Pancreas (tissue), 10 donors: ENCODE results near the gene HOMER2. TPM values are rescaled to one million over a fixed set of nuclear protein-coding genes. Genes with fewer than 3 reads are reported as not detected.

ENCODE experiments used
- ATAC-seq, 4 donors: fragments of 200-7000 bp; cut with Tn5 transposase; one replicate each; pipeline versions ENCODE4 v1.8.0 to v1.9.1; 2020; ENCODE audit warnings: mild to moderate bottlenecking in 4 of 4, moderate library complexity in 4 of 4
- DNase-seq, 6 donors: peaks; one replicate each; pipeline ENCODE4 v3.0.0-alpha.2; 2020
- FAIRE-seq: peaks from 2 replicates; lab custom pipeline; 2012; peaks lifted over from hg19 to GRCh38; lab: Jason Lieb, UNC
- H3K27ac ChIP-seq, 4 donors: fragments of 200-600 bp; sonication (generic); 1 replicate in 3 of 4; 2 replicates in 1 of 4; pipeline versions ENCODE4 v1.5.0 to v1.8.0; 2020
- H3K27me3 ChIP-seq, 4 donors: fragments of 200-600 bp; one replicate each; pipeline ENCODE4 v1.8.0; 2021
- H3K36me3 ChIP-seq, 3 donors: fragments of 200-600 bp; sonication (generic) in 1 of 3; one replicate each; pipeline versions ENCODE4 v1.5.0 to v1.8.0; 2020 to 2021
- H3K4me1 ChIP-seq, 3 donors: fragments of 200-600 bp; one replicate each; pipeline ENCODE4 v1.8.0; 2021
- H3K4me3 ChIP-seq, 4 donors: fragments of 200-600 bp; sonication (generic) in 2 of 4; one replicate each; pipeline versions ENCODE4 v1.5.0 to v1.8.0; 2020 to 2021
- H3K9me3 ChIP-seq, 4 donors: fragments of 200-600 bp; one replicate each; pipeline ENCODE4 v1.8.0; 2021
- WGBS, 2 donors: extraction: QIAGEN DNeasy Blood & Tissue Kit; methylation state at CpG; one replicate each; pipeline ENCODE4 v1.1.7; 2013; 5-methylcytosine and 5-hydroxymethylcytosine counted together
- intact Hi-C, 3 donors: fragments of 100-400 bp; cut with DNase I; formaldehyde crosslinking; loops; one replicate each; pipeline versions ENCODE4 v1.11.1 to v1.14.2; 2022
- polyA plus RNA-seq, 2 donors: library from polyadenylated mRNA; stranded (reverse); fragments of 200-250 nt; gene quantifications; one replicate each; pipeline ENCODE4 v1.2.3, GENCODE V29; 2013
- total RNA-seq, 6 donors: library from RNA; stranded (reverse); fragmentation: NEBNext Ultra II Directional in 4 of 6; extraction: Animal tissue kit (Norgen Biotek cat#: 25700) in 4 of 6; gene quantifications; one replicate each; pipeline versions ENCODE4 v1.2.1 to v1.2.4, GENCODE V29; 2021 to 2023
- TF ChIP-seq, protein P1 (sequence below), 4 donors: fragments of 200-600 bp; sonication (generic) in 3 of 4; IDR thresholded peaks; one replicate each; pipeline versions ENCODE4 v1.5.0 to v1.8.0; 2021; ENCODE audit warnings: antibody characterized with exemption in 4 of 4
- donor health status: healthy with polysubstance abuse.
- donor health status: DM: no; HTN: no; CAD: no; lungs with moderate emphysema.
- donor health status: DM: no; HTN: no; CAD: no.
- donor health status: control.
- donor health status: control.
- donor health status: Bipolar disorder and iron deficiency.
- donor health status: DM: yes; HTN: yes; CAD: no.
- donor health status: DM: no; HTN: no; CAD: no.
- donor health status: DM: no; HTN: no; CAD: no.
- donor health status: DM: yes; HTN: yes; CAD: no.

The HOMER2 gene
- total and polyA plus RNA-seq, 8 donors: 76.8 to 180 (median 139) TPM

DNA sequence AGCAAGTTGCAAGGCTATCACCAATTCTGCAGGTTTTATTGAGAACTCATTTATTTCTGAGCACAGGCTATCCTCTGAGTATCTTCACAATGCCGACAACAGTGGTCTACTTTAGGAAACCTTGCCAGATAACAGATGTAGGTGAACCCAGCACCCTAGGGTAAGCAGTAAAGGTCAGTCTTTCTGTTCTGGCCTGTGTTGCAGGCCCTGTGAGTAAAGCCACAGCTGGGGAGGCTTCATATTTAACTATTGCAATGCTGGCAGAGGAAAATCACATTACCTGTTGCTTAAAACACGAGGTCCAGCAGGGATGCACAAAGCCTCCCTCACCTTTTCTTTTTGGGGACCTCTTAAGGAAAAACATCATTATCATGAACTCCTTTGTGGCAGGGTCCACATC is 87.6 kb downstream of the HOMER2 start:
- FAIRE-seq (no peak), ATAC-seq (peak in 3 of 4 donors; percentile 47 to 67 (median 50)), DNase-seq (peak in 1 of 6 donors; percentile 7)
- Histone ChIP-seq H3K27me3 (no peaks in the 10 kb centered on the region), H3K36me3 (peaks cover 0 to 15% (median 0%) of the 10 kb centered on the region in 3 donors), H3K4me3 (no peak overlapping the region), H3K4me1 (peaks cover 4 to 9% (median 8%) of the 10 kb centered on the region in 3 donors), H3K9me3 (no peaks in the 10 kb centered on the region), H3K27ac (no peak overlapping the region)
- intact Hi-C loops: no loop called here
- TF ChIP-seq, protein P1, sequence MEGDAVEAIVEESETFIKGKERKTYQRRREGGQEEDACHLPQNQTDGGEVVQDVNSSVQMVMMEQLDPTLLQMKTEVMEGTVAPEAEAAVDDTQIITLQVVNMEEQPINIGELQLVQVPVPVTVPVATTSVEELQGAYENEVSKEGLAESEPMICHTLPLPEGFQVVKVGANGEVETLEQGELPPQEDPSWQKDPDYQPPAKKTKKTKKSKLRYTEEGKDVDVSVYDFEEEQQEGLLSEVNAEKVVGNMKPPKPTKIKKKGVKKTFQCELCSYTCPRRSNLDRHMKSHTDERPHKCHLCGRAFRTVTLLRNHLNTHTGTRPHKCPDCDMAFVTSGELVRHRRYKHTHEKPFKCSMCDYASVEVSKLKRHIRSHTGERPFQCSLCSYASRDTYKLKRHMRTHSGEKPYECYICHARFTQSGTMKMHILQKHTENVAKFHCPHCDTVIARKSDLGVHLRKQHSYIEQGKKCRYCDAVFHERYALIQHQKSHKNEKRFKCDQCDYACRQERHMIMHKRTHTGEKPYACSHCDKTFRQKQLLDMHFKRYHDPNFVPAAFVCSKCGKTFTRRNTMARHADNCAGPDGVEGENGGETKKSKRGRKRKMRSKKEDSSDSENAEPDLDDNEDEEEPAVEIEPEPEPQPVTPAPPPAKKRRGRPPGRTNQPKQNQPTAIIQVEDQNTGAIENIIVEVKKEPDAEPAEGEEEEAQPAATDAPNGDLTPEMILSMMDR (IDR thresholded peaks at IDR 0.05): no peak
- 43 to 45% methylated on average over 2 of the region's 2 CpGs for WGBS, 2 donors

DNA sequence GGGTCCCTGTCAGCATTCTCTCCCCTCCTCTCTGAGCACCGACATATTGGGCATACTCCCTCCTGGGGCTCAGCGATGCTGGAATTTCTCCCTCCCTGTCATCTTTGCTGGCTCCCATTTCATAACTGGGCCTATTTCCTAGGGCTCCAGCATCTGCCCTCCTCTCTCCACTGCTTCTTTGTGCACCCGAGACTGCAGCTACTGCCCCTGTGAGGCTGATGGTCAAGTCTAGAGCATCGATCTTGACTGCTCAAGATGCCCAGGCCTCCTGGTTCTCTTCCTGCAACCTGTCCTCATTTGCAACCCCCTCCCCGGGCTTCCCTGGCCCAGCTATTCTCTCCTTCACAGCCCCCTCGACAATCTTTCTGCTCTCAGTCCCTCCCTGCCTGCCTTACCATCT is 89.6 kb downstream of the HOMER2 start:
- intact Hi-C loops: no loop called here
- no peaks in the 10 kb centered on the region for H3K9me3 ChIP-seq
- FAIRE-seq: no peak
- H3K36me3 ChIP-seq: peaks cover 0 to 30% (median 0%) of the 10 kb centered on the region in 3 donors
- DNase-seq: no peak
- H3K27ac ChIP-seq: no peak overlapping the region
- no peak overlapping the region for H3K4me3 ChIP-seq
- 80 to 87% methylated on average over 6 of the region's 6 CpGs for WGBS, 2 donors
- H3K27me3 ChIP-seq: no peaks in the 10 kb centered on the region
- peaks cover 0 to 8% (median 6%) of the 10 kb centered on the region in 3 donors for H3K4me1 ChIP-seq
- TF ChIP-seq, protein P1 (IDR thresholded peaks at IDR 0.05): no peak
- ATAC-seq: no peak

DNA sequence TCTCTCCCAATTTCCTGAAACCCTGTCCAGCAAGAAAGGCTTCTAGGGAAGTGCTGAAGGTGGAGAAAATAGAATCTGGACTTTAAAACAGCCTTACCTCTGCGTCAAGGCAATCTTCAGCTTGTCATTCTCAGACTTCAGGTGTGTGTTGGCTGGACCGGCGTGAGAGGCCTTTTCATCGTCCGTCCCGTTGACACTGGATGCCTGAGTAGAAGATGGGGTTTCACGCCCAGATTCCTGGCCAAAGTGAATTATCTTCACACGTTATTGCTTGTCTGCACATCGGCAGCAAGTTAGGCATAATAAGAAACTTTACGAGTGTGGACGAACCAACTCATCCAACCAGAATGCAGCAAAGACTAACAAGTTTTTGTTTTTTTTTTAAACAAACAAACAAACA is 93.6 kb downstream of the HOMER2 start:
- intact Hi-C loops: loop anchor here in 1 of 3 donors (10.0 kb wide), 1 partner anchor 106 kb away; no protein-coding TSS in a partner anchor
- ATAC-seq (no peak), FAIRE-seq (no peak), DNase-seq (peak in 2 of 6 donors; percentile 2 to 8)
- Histone ChIP-seq H3K4me3 (no peak overlapping the region), H3K27ac (no peak overlapping the region), H3K4me1 (peaks cover 0 to 7% (median 0%) of the 10 kb centered on the region in 3 donors), H3K36me3 (peaks cover 0 to 39% (median 9%) of the 10 kb centered on the region in 3 donors), H3K9me3 (no peaks in the 10 kb centered on the region), H3K27me3 (no peaks in the 10 kb centered on the region)
- 91 to 92% methylated on average over 11 of the region's 11 CpGs for whole genome bisulfite sequencing, 2 donors
- TF ChIP-seq, protein P1 (IDR thresholded peaks at IDR 0.05): no peak

DNA sequence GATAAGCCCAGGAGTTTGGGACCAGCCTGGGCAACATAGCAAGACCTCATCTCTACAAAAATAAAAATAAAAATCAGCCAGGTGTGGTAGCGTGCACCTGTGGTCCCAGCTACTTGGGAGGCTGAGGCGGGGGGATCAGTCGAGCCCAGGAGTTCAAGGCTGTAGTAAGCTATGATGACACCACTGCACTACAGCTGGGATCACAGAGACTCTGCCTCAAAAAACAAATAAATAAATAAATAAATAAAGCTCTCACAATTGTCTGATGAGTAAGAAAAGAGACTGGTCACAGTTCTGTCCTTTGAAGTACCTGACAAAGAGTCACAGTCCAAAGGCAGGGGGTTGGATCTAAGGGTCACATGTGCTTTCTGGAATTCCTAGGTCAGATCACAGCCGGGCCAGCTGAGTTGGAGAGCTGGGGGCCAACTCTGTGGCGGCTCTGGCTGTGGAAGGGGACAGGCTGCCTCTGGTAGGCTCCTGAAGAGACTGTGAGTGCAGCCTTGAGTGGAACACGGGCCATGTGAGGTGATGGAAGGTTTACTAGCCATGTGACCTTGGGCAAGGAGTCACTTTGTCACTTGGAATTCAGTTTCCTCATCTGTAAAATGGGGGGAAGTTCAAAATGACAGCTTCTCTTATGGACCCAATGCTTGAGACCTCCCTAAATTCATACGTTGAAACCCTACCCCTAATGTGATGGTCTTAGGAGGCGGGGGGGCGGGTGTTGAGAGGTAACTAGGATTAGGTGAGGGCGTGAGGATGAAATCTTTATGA is 95.9 kb downstream of the HOMER2 start:
- TF ChIP-seq, protein P1 (IDR thresholded peaks at IDR 0.05): no peak
- DNase-seq: peak in 2 of 6 donors; percentile 8 to 10
- Histone ChIP-seq H3K4me3 (no peak overlapping the region), H3K4me1 (peaks cover 0 to 7% (median 0%) of the 10 kb centered on the region in 3 donors), H3K9me3 (no peaks in the 10 kb centered on the region), H3K27me3 (no peaks in the 10 kb centered on the region), H3K36me3 (peaks cover 2 to 50% (median 29%) of the 10 kb centered on the region in 3 donors), H3K27ac (peak overlapping the region in 2 of 4 donors; percentile 15 to 44)
- WGBS, 2 donors: 83 to 84% methylated on average over 10 of the region's 10 CpGs
- peak in 3 of 4 donors; percentile 11 to 56 (median 26) for ATAC-seq
- intact Hi-C loops: loop anchor here in 1 of 3 donors (10.0 kb wide), 1 partner anchor 108 kb away; no protein-coding TSS in a partner anchor
- no peak for FAIRE-seq
